ENCODE data around the gene CATSPER1.

GRCh38 chr11:66015936-66016792, 10.1 kb downstream of the CATSPER1 start:
- no peak for TF ChIP-seq RAD21 (conservative IDR thresholded peaks at IDR 0.05 in 1 of 2, IDR thresholded peaks at IDR 0.05 in 1 of 2)
- no peak for TF ChIP-seq POLR2A (IDR thresholded peaks at IDR 0.05; ENCODE audit: low read length)
- TF ChIP-seq, protein P1, sequence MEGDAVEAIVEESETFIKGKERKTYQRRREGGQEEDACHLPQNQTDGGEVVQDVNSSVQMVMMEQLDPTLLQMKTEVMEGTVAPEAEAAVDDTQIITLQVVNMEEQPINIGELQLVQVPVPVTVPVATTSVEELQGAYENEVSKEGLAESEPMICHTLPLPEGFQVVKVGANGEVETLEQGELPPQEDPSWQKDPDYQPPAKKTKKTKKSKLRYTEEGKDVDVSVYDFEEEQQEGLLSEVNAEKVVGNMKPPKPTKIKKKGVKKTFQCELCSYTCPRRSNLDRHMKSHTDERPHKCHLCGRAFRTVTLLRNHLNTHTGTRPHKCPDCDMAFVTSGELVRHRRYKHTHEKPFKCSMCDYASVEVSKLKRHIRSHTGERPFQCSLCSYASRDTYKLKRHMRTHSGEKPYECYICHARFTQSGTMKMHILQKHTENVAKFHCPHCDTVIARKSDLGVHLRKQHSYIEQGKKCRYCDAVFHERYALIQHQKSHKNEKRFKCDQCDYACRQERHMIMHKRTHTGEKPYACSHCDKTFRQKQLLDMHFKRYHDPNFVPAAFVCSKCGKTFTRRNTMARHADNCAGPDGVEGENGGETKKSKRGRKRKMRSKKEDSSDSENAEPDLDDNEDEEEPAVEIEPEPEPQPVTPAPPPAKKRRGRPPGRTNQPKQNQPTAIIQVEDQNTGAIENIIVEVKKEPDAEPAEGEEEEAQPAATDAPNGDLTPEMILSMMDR (IDR thresholded peaks at IDR 0.05): no peak
- TF ChIP-seq CBX2 (IDR thresholded peaks at IDR 0.05; ENCODE audit: borderline replicate concordance, low read depth): no peak
- TF ChIP-seq RFX5 (IDR thresholded peaks at IDR 0.05): no peak
- TF ChIP-seq MYC (IDR thresholded peaks at IDR 0.05; ENCODE audit: borderline replicate concordance, low read length): no peak
